Osteocyte (in vitro differentiated cells): Measurements from ENCODE around the gene NIN. TPM values are rescaled to one million over a fixed set of nuclear protein-coding genes. Genes with fewer than 3 reads are reported as not detected.

Source experiments
- DNase-seq: peaks from one replicate; pipeline ENCODE4 v3.0.0; 2021; ENCODE audit warnings: mixed read lengths; ENCODE audit not compliant: unreplicated experiment; ENCODE audit errors: extremely low spot score
- H3K27ac Mint-ChIP-seq: one replicate; pipeline ENCODE4 v1.8.0; 2021; ENCODE audit warnings: mild to moderate bottlenecking, mixed read lengths; ENCODE audit not compliant: unreplicated experiment
- H3K27me3 Mint-ChIP-seq: one replicate; pipeline ENCODE4 v1.8.0; 2021; ENCODE audit warnings: mixed read lengths; ENCODE audit not compliant: unreplicated experiment
- H3K36me3 Mint-ChIP-seq: one replicate; pipeline ENCODE4 v1.8.0; 2021; ENCODE audit warnings: mixed read lengths; ENCODE audit not compliant: unreplicated experiment
- H3K4me1 Mint-ChIP-seq: one replicate; pipeline ENCODE4 v1.8.0; 2021; ENCODE audit warnings: mixed read lengths; ENCODE audit not compliant: unreplicated experiment
- H3K4me3 Mint-ChIP-seq: one replicate; pipeline ENCODE4 v1.8.0; 2021; ENCODE audit warnings: mild to moderate bottlenecking, moderate library complexity, mixed read lengths; ENCODE audit not compliant: unreplicated experiment
- H3K9me3 Mint-ChIP-seq: one replicate; pipeline ENCODE4 v1.8.0; 2021; ENCODE audit warnings: mixed read lengths; ENCODE audit not compliant: unreplicated experiment
- total RNA-seq: library from RNA; stranded (reverse); gene quantifications from 2 replicates; pipeline ENCODE4 v1.2.1, GENCODE V29; 2021
- TF ChIP-seq, protein P1 (sequence below): fragments of 200-600 bp; sonication (generic); IDR thresholded peaks from 2 replicates; pipeline ENCODE4 v1.5.0; 2021; ENCODE audit warnings: antibody characterized with exemption, mild to moderate bottlenecking, moderate library complexity

The NIN gene
- total RNA-seq, 1 donor from 2014 or later = 50.2 TPM

- H3K27me3 Mint-ChIP-seq = no peaks in the 10 kb centered on the region
- TF ChIP-seq, protein P1, sequence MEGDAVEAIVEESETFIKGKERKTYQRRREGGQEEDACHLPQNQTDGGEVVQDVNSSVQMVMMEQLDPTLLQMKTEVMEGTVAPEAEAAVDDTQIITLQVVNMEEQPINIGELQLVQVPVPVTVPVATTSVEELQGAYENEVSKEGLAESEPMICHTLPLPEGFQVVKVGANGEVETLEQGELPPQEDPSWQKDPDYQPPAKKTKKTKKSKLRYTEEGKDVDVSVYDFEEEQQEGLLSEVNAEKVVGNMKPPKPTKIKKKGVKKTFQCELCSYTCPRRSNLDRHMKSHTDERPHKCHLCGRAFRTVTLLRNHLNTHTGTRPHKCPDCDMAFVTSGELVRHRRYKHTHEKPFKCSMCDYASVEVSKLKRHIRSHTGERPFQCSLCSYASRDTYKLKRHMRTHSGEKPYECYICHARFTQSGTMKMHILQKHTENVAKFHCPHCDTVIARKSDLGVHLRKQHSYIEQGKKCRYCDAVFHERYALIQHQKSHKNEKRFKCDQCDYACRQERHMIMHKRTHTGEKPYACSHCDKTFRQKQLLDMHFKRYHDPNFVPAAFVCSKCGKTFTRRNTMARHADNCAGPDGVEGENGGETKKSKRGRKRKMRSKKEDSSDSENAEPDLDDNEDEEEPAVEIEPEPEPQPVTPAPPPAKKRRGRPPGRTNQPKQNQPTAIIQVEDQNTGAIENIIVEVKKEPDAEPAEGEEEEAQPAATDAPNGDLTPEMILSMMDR = no peak
- peaks cover 7% of the 10 kb centered on the region for H3K4me1 Mint-ChIP-seq
- no peak overlapping the region for H3K27ac Mint-ChIP-seq
- H3K4me3 Mint-ChIP-seq = no peak overlapping the region
- no peaks in the 10 kb centered on the region for H3K9me3 Mint-ChIP-seq
- DNase-seq = no peak
- H3K36me3 Mint-ChIP-seq = no peaks in the 10 kb centered on the region
Measured at GRCh38 chr14:50839048-50839447, 8.1 kb upstream of the NIN start.

DNA sequence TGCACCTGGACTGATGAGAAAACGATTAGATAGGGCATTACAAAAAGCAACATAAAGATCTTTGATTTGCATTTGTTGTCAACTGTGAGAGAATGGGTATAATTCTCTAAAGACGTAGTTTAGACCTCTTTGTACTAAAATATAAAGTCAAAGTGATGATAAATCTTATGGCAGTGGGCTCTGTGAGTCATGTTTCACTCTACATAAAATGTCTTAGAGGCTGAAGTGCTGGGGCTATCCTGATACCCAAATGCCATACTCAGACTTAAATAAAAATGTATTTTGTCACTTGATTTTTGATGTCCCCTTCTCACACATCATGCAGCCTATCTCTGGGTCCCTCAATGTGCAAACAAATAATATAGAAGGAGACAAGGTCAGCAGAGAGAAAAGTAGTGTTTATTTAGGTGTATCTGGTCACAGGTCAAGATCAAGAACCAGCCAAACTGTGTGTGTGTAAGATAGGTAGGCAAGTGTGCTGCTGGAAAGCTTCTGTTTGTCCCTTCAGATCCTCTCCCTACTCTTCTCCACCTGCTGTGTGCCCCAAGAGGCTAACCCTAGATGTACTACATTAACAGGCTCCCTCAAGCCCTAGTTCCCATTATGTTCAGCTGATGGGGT is 7.0 kb upstream of the NIN start:
- no peak overlapping the region for H3K27ac Mint-ChIP-seq
- H3K27me3 Mint-ChIP-seq = no peaks in the 10 kb centered on the region
- H3K36me3 Mint-ChIP-seq = no peaks in the 10 kb centered on the region
- DNase-seq = no peak
- peaks cover 7% of the 10 kb centered on the region for H3K4me1 Mint-ChIP-seq
- H3K9me3 Mint-ChIP-seq = no peaks in the 10 kb centered on the region
- H3K4me3 Mint-ChIP-seq = no peak overlapping the region
- TF ChIP-seq, protein P1 = no peak

- Mint-ChIP-seq H3K27me3 (no peaks in the 10 kb centered on the region), H3K4me1 (peaks cover 7% of the 10 kb centered on the region), H3K27ac (no peak overlapping the region), H3K4me3 (no peak overlapping the region), H3K9me3 (no peaks in the 10 kb centered on the region), H3K36me3 (no peaks in the 10 kb centered on the region)
- no peak for DNase-seq
- TF ChIP-seq, protein P1 = no peak
Measured at GRCh38 chr14:50837271-50837670, 6.3 kb upstream of the NIN start.

DNA sequence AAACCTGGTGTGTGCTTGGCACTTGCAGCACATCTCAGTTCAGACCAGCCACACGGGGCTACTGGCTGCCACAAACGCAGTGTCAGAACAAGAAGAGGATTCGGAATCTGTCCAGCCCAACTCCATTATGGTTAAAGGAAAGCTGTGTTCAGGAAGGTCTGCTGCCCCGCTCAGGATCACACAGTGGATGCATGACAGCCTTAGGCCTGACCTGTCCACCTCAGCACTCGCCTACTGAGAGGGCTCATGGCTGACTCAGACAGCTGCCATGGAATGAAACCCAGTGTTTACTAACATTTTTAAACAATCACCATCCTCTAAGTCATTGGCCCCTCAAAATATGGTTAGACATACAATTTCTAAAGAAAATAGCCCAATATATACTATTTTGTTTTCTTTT is 5.6 kb upstream of the NIN start:
- H3K9me3 Mint-ChIP-seq = no peaks in the 10 kb centered on the region
- no peaks in the 10 kb centered on the region for H3K36me3 Mint-ChIP-seq
- H3K27me3 Mint-ChIP-seq = no peaks in the 10 kb centered on the region
- TF ChIP-seq, protein P1 = no peak
- no peak for DNase-seq
- no peak overlapping the region for H3K4me3 Mint-ChIP-seq
- no peak overlapping the region for H3K27ac Mint-ChIP-seq
- peaks cover 14% of the 10 kb centered on the region for H3K4me1 Mint-ChIP-seq

- Mint-ChIP-seq H3K36me3 (no peaks in the 10 kb centered on the region), H3K27me3 (no peaks in the 10 kb centered on the region), H3K4me3 (no peak overlapping the region), H3K27ac (no peak overlapping the region), H3K9me3 (no peaks in the 10 kb centered on the region), H3K4me1 (peaks cover 14% of the 10 kb centered on the region)
- TF ChIP-seq, protein P1 = no peak
- DNase-seq = no peak
Measured at GRCh38 chr14:50835280-50835679, 4.3 kb upstream of the NIN start.
